GM19324 (cell line): Measurements from ENCODE around the gene COL10A1.

Source experiments
- ATAC-seq: cut with Tn5 transposase; IDR thresholded peaks from one replicate; pipeline ENCODE4 v1.9.1; 2021; ENCODE audit warnings: mild to moderate bottlenecking, moderate library complexity; ENCODE audit not compliant: unreplicated experiment, low FRiP score

Gene COL10A1

GRCh38 chr6:116126032-116126431 is at the start of gene COL10A1:
COL10A1 (minus strand) TSS chr6:116126132; CDS start chr6:116125492, 640 bp downstream.
- ATAC-seq: no peak

- ATAC-seq: no peak
Observed at GRCh38 chr6:116175344-116175743, 49.4 kb upstream of the COL10A1 start.

GRCh38 chr6:116173928-116174327 is 48.0 kb upstream of the COL10A1 start:
- no peak for ATAC-seq

GRCh38 chr6:116170358-116171057 is 44.6 kb upstream of the COL10A1 start:
- no peak for ATAC-seq

- no peak for ATAC-seq
Observed at GRCh38 chr6:116169880-116170279, 43.9 kb upstream of the COL10A1 start.

GRCh38 chr6:116168148-116168547 is 42.2 kb upstream of the COL10A1 start:
- ATAC-seq: no peak

- ATAC-seq: no peak
Observed at GRCh38 chr6:116166369-116166768, 40.4 kb upstream of the COL10A1 start.

- ATAC-seq: no peak
Observed at GRCh38 chr6:116165596-116165995, 39.7 kb upstream of the COL10A1 start.

- no peak for ATAC-seq
Observed at GRCh38 chr6:116159782-116160524, 34.0 kb upstream of the COL10A1 start.

GRCh38 chr6:116158641-116159040 is 32.7 kb upstream of the COL10A1 start:
- no peak for ATAC-seq

- no peak for ATAC-seq
Observed at GRCh38 chr6:116157391-116157790, 31.5 kb upstream of the COL10A1 start.

GRCh38 chr6:116156405-116157326 is 30.7 kb upstream of the COL10A1 start:
- no peak for ATAC-seq

- ATAC-seq: no peak
Observed at GRCh38 chr6:116154887-116155286, 29.0 kb upstream of the COL10A1 start.

- no peak for ATAC-seq
Observed at GRCh38 chr6:116152620-116153019, 26.7 kb upstream of the COL10A1 start.

GRCh38 chr6:116145803-116146675 is 20.1 kb upstream of the COL10A1 start:
- no peak for ATAC-seq

GRCh38 chr6:116144605-116145004 is 18.7 kb upstream of the COL10A1 start:
- no peak for ATAC-seq

GRCh38 chr6:116139917-116140316 is 14.0 kb upstream of the COL10A1 start:
- no peak for ATAC-seq

GRCh38 chr6:116136933-116137340 is 11.0 kb upstream of the COL10A1 start:
- ATAC-seq: no peak

- no peak for ATAC-seq
Observed at GRCh38 chr6:116136373-116136772, 10.4 kb upstream of the COL10A1 start.

GRCh38 chr6:116133453-116133852 is 7.5 kb upstream of the COL10A1 start:
- ATAC-seq: no peak
